ENCODE data around the gene ARL15.

ARL15 gene

DNA sequence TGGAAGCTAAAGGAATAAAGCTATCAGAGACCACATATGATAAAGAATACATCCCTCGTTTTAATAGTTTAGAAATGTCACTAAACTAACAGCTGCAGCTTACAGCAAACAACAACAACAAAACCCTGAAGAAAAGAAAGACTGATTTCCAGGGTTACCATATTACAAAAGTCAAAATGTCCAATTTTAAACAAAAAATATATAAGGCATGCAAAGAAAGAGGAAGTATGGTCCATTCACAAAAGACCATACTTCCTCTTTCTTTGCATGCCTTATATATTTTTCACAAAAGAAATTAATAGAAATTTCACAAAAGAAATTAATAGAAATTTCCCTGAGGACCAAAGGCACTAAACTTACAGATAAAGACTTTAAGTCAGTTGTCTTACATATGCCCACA lies 354.2 kb downstream of the ARL15 start:
- Histone ChIP-seq H3K9me3 (ENCODE audit: control insufficient read depth, insufficient read depth, low read length) (peaks cover 5% of the 10 kb centered on the region; the same call in 1 of the 2 replicates), H3K4me1 (ENCODE audit: insufficient read depth, low read length) (no peaks in the 10 kb centered on the region), H3K9ac (ENCODE audit: low read depth, low read length) (no peak overlapping the region), H3K36me3 (ENCODE audit: insufficient read depth, low read length) (no peaks in the 10 kb centered on the region)

DNA sequence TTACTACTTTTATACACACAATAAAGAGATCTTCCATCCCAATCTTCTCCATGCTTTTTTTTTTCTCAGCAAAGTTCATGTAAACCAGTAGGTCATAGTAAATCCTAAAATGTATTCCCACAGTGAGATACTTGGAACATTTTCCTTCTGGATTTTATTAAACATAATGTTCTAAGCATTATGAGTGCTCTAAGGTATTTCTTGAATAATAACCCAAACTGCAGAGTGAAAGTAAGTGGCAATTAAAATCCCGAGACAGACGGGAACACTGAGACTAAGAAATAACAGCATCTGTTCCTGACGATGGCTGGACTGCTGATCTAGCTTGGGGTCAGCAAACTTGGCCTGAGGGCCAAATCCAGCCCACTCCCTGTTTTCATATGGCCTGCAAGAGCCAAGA lies 359.8 kb downstream of the ARL15 start:
- H3K4me1 ChIP-seq (ENCODE audit: insufficient read depth, low read length) = peaks cover 9% of the 10 kb centered on the region; the same call in 1 of the 2 replicates
- no peaks in the 10 kb centered on the region for H3K9me3 ChIP-seq (ENCODE audit: control insufficient read depth, insufficient read depth, low read length)

DNA sequence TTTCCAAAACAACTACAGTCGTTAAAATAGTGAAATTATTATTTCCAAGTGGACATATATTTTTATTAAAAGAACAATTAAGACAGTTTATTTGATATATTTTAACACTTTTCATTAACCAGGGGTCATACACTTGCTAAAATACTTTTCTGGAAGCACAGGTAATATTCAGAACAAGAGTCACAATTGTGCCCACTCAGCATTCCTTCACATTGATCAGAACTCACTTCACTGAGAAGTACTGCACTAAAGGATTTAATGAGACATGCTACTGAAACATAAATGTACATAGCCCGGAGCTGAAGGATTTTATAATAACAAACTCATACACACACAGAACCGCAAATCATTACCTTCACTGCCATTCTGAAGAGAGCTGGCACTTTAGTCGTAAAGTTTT lies 361.8 kb downstream of the ARL15 start:
- Histone ChIP-seq H3K9ac (ENCODE audit: low read depth, low read length) (no peak overlapping the region), H3K4me1 (ENCODE audit: insufficient read depth, low read length) (peaks cover 15% of the 10 kb centered on the region; the same call in 1 of the 2 replicates), H3K9me3 (ENCODE audit: control insufficient read depth, insufficient read depth, low read length) (no peaks in the 10 kb centered on the region), H3K36me3 (ENCODE audit: insufficient read depth, low read length) (no peaks in the 10 kb centered on the region)

More for the DNA sequence above, 359.8 kb downstream of the ARL15 start:
- H3K9ac ChIP-seq (ENCODE audit: low read depth, low read length) = no peak overlapping the region
- H3K36me3 ChIP-seq (ENCODE audit: insufficient read depth, low read length) = no peaks in the 10 kb centered on the region

DNA sequence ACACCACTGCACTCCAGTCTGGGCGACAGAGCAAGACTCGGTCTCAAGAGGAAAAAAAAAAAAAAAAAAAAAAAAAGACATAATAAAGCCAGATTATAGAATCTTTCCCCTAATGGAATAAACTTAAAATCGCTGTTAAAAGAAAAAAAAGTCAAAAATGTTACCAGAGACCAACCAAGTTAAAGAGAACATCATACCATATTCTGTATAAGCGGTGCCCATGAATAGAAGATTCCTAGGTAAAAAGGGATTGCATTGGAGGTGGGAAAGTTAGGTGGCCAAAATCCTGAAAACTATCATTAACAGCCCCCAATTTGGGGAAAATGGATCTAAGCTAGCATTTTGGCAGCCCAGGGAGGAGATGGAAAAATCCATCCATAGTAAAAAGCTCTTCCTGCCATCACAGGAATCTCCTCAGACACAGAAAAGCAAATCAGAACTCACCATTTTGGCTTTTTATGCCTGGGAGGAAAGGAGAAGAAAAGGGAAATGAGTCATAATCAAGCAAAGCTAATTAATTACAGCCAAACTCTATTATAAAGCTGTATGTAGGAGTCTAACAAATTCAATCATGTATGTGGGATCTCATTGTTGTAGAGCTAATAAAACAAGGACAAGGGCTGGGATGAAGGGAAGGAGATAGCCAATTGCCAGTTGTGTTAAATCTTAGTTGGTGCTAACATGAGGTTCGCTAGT lies 363.8 kb downstream of the ARL15 start:
- H3K9ac ChIP-seq (ENCODE audit: low read depth, low read length) = no peak overlapping the region
- H3K36me3 ChIP-seq (ENCODE audit: insufficient read depth, low read length) = no peaks in the 10 kb centered on the region
- no peaks in the 10 kb centered on the region for H3K9me3 ChIP-seq (ENCODE audit: control insufficient read depth, insufficient read depth, low read length)
- H3K4me1 ChIP-seq (ENCODE audit: insufficient read depth, low read length) = peaks cover 15% of the 10 kb centered on the region; the same call in 1 of the 2 replicates

DNA sequence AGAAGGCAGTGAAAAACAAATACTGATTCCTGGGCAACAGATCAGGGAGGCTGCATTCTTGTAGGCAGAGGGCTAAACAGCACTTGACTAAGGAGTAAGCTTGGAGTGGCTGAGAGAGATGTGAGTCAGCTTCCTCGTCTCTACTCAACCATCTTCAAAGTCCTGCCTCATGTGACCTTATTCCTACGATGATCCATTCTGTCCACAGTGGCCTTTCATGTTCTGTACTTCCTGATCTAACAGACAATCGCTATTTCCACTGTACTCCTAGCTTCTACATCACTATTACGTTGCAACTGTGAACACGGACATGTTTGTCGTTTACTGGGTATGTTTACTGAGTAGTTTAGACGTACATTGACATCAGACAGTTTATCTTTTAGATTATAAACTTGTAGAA lies 365.4 kb downstream of the ARL15 start:
- Histone ChIP-seq H3K9me3 (ENCODE audit: control insufficient read depth, insufficient read depth, low read length) (no peaks in the 10 kb centered on the region), H3K36me3 (ENCODE audit: insufficient read depth, low read length) (no peaks in the 10 kb centered on the region), H3K9ac (ENCODE audit: low read depth, low read length) (no peak overlapping the region), H3K4me1 (ENCODE audit: insufficient read depth, low read length) (peaks cover 11% of the 10 kb centered on the region; the same call in 1 of the 2 replicates)

DNA sequence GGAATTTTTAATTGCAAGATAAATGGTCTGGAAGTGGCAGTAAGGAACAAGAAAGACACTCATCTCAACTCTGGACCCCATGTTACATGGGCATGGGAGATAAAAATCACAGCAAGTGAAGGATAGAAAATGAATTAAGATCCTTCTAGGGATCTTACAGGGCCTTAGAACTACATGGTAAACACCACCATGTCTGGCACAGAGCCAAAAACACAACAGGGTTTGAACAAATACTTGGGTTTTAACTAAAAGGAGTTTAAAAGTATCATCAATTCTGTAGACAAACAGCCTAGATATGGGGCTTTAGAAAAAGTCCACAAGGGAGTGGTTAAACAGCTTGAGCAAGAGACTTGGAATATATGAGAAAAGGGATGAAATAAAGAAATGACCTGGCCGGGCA lies 366.4 kb downstream of the ARL15 start:
- Histone ChIP-seq H3K4me1 (ENCODE audit: insufficient read depth, low read length) (peaks cover 6% of the 10 kb centered on the region; the same call in 1 of the 2 replicates), H3K9ac (ENCODE audit: low read depth, low read length) (no peak overlapping the region), H3K36me3 (ENCODE audit: insufficient read depth, low read length) (no peaks in the 10 kb centered on the region), H3K9me3 (ENCODE audit: control insufficient read depth, insufficient read depth, low read length) (no peaks in the 10 kb centered on the region)

DNA sequence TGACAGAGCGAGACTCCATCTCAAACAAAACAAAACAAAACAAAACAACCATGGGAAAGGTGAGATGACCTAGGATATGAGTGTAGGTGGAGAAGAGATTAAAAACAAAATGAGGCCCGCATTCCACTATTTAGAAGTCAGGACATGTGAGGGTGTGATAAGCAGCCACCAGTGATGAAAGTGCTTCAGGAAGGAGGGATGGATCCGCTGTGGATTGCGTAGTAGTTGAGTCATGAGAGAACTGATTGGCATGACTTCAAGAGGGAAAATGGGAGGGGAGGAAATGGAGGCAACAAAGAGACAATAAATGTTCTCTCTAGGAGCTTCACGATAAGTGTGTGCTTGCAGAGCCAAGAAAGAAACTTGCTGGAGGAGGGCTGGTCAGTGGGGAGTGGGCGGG lies 367.6 kb downstream of the ARL15 start:
- H3K9me3 ChIP-seq (ENCODE audit: control insufficient read depth, insufficient read depth, low read length) = no peaks in the 10 kb centered on the region
- no peak overlapping the region for H3K9ac ChIP-seq (ENCODE audit: low read depth, low read length)
- no peaks in the 10 kb centered on the region for H3K36me3 ChIP-seq (ENCODE audit: insufficient read depth, low read length)
- peaks cover 6% of the 10 kb centered on the region; the same call in 1 of the 2 replicates for H3K4me1 ChIP-seq (ENCODE audit: insufficient read depth, low read length)

DNA sequence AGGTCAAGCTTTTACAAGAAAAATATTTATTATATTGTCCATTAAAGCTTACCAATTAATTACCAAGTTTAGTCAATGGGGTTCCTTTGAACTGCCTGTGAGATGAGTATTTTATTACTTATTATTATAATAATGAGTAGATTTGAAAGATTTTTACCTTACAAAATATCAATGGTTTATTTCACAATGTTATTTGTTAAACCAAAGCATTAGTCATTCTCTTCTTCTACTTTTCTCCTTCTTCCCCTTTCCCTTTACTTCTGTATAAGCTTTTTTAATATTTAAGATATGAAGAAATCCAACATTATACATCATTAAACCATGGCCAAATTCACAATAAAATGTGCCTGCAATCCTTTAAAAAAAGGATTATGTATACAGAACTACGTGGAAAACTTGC lies 369.5 kb downstream of the ARL15 start:
- Histone ChIP-seq H3K9me3 (ENCODE audit: control insufficient read depth, insufficient read depth, low read length) (no peaks in the 10 kb centered on the region), H3K9ac (ENCODE audit: low read depth, low read length) (no peak overlapping the region), H3K36me3 (ENCODE audit: insufficient read depth, low read length) (no peaks in the 10 kb centered on the region), H3K4me1 (ENCODE audit: insufficient read depth, low read length) (peaks cover 6% of the 10 kb centered on the region; the same call in 1 of the 2 replicates)

DNA sequence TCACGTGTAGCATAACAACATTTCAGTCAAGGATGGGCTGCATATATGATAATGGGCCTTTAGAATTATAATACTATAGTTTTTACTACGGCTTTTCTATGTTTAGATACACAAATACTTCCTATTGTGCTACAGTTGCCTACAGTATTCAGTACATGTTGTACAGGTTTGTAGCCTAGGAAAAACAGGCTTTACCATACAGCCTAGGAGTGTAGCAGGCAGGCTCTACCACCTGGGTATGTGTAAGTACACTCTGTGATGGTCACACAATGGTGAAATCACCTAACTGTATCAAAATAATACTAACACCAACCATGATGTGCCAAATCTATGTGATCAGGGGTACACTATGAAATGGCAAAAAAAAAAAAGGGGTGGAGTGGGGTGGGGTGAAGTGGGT lies 372.9 kb downstream of the ARL15 start:
- no peak overlapping the region for H3K9ac ChIP-seq (ENCODE audit: low read depth, low read length)

DNA sequence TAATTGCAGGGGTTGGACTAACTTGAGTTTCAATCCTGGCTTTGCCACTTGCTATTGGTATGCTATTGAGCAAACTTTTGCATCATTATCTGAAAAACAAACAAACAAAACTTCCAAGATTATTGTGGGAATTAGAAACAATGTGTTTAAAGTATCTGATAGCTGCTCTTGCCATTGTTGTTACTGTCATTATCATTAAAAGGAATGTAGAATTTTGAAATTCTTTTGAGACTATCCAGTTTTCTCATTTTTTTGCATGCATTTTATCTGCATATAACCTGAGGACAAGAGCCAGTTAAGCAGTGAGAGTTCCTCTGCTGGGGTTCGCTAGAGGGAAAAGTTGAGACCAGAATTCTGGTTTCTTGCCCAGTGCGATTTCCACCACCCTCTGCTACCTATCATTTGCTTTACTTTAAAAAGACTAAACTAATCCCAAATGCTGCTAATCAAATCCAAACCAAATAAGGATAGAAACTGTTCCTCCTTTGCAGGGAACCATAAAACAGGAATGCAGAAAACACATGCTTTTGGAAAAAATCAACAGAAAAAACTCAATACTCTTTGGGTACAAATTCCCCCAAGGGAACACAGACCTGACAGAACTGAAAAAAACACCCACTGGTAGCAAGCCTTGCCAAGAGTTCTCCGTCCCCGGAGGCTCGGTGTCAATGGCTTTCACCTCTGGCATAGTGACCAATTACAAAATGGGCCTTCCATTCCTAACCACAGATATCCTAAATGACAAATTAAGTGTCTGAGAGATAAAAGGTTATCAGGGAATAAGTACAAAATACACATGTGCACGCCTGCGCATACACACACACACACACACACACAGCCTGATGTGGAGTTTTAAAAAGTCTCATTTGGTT lies 373.7 kb downstream of the ARL15 start:
- Histone ChIP-seq H3K36me3 (ENCODE audit: insufficient read depth, low read length) (no peaks in the 10 kb centered on the region), H3K9me3 (ENCODE audit: control insufficient read depth, insufficient read depth, low read length) (no peaks in the 10 kb centered on the region), H3K9ac (ENCODE audit: low read depth, low read length) (no peak overlapping the region), H3K4me1 (ENCODE audit: insufficient read depth, low read length) (peaks cover 6% of the 10 kb centered on the region; the same call in 1 of the 2 replicates)

More for the DNA sequence above, 372.9 kb downstream of the ARL15 start:
- Histone ChIP-seq H3K9me3 (ENCODE audit: control insufficient read depth, insufficient read depth, low read length) (no peaks in the 10 kb centered on the region), H3K4me1 (ENCODE audit: insufficient read depth, low read length) (peaks cover 6% of the 10 kb centered on the region; the same call in 1 of the 2 replicates), H3K36me3 (ENCODE audit: insufficient read depth, low read length) (no peaks in the 10 kb centered on the region)

DNA sequence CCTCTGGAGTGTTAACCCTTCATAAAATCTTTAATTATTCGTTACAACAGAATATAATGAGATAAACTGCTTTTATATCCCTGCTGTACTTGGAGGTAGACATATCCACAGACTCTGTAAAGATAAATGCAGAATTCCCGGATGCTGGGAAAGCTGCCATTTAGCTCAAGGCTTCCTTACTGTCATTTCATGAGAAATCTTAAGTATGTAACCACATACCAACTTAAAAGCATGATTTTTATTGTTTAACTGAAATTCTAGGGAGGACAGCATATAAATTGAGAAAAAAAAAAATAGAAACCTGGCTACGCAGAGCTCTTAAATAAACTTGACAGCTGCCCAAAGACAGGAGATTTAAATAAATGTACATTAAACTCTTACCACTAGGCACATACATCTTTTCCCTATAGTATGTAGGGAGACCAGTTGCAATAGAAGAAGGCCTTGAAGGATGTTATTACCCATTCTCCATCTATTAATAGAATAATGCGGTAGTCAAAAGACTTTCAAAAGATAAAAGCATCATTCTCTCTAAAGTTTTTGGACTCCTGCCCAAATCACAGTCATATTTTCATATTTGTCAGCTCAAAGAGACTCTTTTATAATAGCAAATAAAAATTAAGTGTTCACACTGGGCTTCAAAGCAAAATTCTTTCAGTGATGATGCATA lies 376.1 kb downstream of the ARL15 start:
- Histone ChIP-seq H3K9me3 (ENCODE audit: control insufficient read depth, insufficient read depth, low read length) (no peaks in the 10 kb centered on the region), H3K9ac (ENCODE audit: low read depth, low read length) (no peak overlapping the region), H3K4me1 (ENCODE audit: insufficient read depth, low read length) (peaks cover 6% of the 10 kb centered on the region; the same call in 1 of the 2 replicates), H3K36me3 (ENCODE audit: insufficient read depth, low read length) (no peaks in the 10 kb centered on the region)

DNA sequence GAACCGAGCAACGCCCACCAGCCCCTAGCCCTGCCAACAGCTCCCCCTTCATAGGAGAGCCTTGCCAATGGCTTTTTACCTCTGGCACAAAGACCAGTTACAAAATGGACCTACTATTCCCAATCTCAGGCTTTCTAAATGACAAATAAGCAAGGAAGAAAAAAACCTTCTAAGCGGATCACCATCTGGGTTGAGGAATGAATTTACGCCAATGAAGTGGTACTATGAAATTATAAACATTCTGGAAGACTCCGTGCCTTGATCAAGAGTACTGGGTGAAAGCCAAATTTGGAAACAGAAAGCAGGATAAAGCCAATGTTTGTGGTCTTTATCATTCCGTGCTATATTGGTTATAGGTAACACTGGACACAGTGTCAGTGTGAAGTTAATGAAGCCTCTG lies 378.0 kb downstream of the ARL15 start:
- Histone ChIP-seq H3K9ac (ENCODE audit: low read depth, low read length) (no peak overlapping the region), H3K9me3 (ENCODE audit: control insufficient read depth, insufficient read depth, low read length) (no peaks in the 10 kb centered on the region), H3K36me3 (ENCODE audit: insufficient read depth, low read length) (no peaks in the 10 kb centered on the region), H3K4me1 (ENCODE audit: insufficient read depth, low read length) (peaks cover 16% of the 10 kb centered on the region)

DNA sequence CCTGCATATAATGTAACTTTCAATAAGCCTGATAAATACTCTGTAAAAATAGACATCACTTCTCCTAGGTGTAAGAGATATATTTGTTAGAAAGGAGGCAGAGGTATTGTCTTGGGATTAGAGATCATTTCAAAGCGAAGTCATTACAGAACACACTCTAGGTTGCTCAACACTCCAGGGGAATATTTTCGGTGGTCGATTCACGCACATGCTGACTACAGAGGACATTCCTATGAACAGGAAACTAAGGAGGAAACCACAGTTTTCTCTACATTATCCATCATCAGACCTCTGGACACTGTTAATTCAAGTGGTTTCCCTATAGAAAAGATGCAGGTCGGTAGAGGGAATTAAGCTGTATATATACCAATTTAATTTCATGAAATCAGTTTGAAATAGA lies 379.9 kb downstream of the ARL15 start:
- no peaks in the 10 kb centered on the region for H3K36me3 ChIP-seq (ENCODE audit: insufficient read depth, low read length)
- no peaks in the 10 kb centered on the region for H3K9me3 ChIP-seq (ENCODE audit: control insufficient read depth, insufficient read depth, low read length)
- H3K9ac ChIP-seq (ENCODE audit: low read depth, low read length) = no peak overlapping the region
- peaks cover 14% of the 10 kb centered on the region for H3K4me1 ChIP-seq (ENCODE audit: insufficient read depth, low read length)

DNA sequence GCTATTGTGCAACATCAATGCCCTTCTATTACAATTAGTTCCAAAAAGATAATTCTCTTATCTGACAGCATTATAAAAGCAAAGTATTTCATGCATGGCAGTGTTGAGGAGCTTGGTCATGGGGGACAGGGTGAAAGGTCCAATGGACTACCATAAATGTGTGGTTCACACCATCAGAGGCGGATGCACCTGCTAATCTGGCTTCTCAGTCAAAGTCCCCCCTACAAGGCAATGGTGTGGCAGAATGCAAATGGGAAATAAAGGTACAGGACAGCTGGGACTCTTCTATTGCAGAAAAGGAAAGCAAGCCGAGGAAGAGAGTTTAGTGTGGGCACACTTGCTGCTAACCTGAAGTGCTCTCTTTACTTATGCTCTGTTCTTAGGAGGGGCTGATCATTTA lies 380.8 kb downstream of the ARL15 start:
- no peaks in the 10 kb centered on the region for H3K9me3 ChIP-seq (ENCODE audit: control insufficient read depth, insufficient read depth, low read length)
- H3K9ac ChIP-seq (ENCODE audit: low read depth, low read length) = no peak overlapping the region
- no peaks in the 10 kb centered on the region for H3K36me3 ChIP-seq (ENCODE audit: insufficient read depth, low read length)
- peaks cover 10% of the 10 kb centered on the region for H3K4me1 ChIP-seq (ENCODE audit: insufficient read depth, low read length)
